Renal pelvis (tissue), 4 donors: ENCODE results near the gene LIN37. TPM values are rescaled to one million over a fixed set of nuclear protein-coding genes. Genes with fewer than 3 reads are reported as not detected.
A peak's percentile ranks its signal among the peaks of the same experiment; 100 is the strongest.

Experiments used
- DNase-seq: peaks from one replicate; pipeline ENCODE4 v3.0.0-alpha.2; 2013
- polyA plus RNA-seq, 3 donors: library from polyadenylated mRNA; unstranded; fragments of 120-200 nt; gene quantifications; one replicate each; pipeline ENCODE4 v1.2.1, GENCODE V29; 2013; ENCODE audit not compliant: insufficient read length in 3 of 3

Gene LIN37
- polyA plus RNA-seq, 3 donors, result 13.1 to 14.0 (median 13.8) TPM

GRCh38 chr19:35733180-35734125 lies 14.9 kb upstream of the LIN37 start:
- no peak for DNase-seq

- no peak for DNase-seq
These were observed 14.1 kb upstream of the LIN37 start for GRCh38 chr19:35734273-35734672.

- DNase-seq, result no peak
These were observed 13.5 kb upstream of the LIN37 start for GRCh38 chr19:35734889-35735288.

- no peak for DNase-seq
These were observed 11.2 kb upstream of the LIN37 start for GRCh38 chr19:35736913-35737886.

GRCh38 chr19:35738021-35738886 lies 10.1 kb upstream of the LIN37 start:
- no peak for DNase-seq

- DNase-seq, result no peak
These were observed 9.5 kb upstream of the LIN37 start for GRCh38 chr19:35738887-35739229.

GRCh38 chr19:35739275-35740107 lies 8.9 kb upstream of the LIN37 start:
- DNase-seq, result no peak

- DNase-seq, result no peak
These were observed 8.3 kb upstream of the LIN37 start for GRCh38 chr19:35740108-35740422.

GRCh38 chr19:35740423-35741202 lies 7.8 kb upstream of the LIN37 start:
- peak; percentile 98 for DNase-seq

GRCh38 chr19:35741203-35741515 lies 7.2 kb upstream of the LIN37 start:
- no peak for DNase-seq

GRCh38 chr19:35742121-35742724 lies 6.2 kb upstream of the LIN37 start, which contains the start of gene IGFLR1:
IGFLR1 (minus strand) TSS chr19:35742452; CDS start chr19:35741180, 1,272 bp downstream.
- DNase-seq, result no peak

GRCh38 chr19:35743640-35744429 lies 4.5 kb upstream of the LIN37 start:
- DNase-seq, result no peak

GRCh38 chr19:35744430-35745327 lies 3.7 kb upstream of the LIN37 start:
- DNase-seq, result peak; percentile 97

GRCh38 chr19:35745328-35746086 lies 2.9 kb upstream of the LIN37 start, which contains the start of the genes PSENEN and U2AF1L4:
PSENEN (plus strand) TSS chr19:35745651; CDS start chr19:35745931, 280 bp downstream.
U2AF1L4 (minus strand) TSS chr19:35745418; CDS start chr19:35745391, 27 bp downstream.
- peak; percentile 99 for DNase-seq

- DNase-seq, result no peak
These were observed 2.3 kb upstream of the LIN37 start for GRCh38 chr19:35746087-35746462.

GRCh38 chr19:35746531-35746930 lies 1.8 kb upstream of the LIN37 start:
- DNase-seq, result no peak

- DNase-seq, result no peak
These were observed 1.8 kb downstream of the LIN37 start for GRCh38 chr19:35750167-35750566.
